ENCODE measurements around the gene SCD.

DNA sequence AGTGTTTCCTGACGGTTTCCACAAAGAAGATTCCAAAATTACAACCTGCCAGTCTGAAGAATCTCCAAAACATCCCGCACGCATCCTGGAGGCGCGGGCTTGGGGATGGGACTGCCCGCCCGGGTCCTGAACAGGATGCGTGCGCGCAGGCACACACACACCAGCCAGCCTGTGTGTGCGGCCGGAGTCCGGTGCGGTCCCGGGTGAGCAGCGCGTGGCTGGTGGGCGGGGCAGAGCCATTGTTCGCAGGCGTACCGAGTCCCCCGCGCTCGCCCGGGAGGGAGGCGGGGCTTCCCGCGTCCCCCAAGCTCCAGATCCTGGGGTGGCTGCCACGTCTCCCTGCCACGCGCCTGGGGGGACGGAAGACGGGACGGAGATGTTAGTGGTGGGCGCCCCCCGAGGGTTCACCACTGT, 675 bp upstream of the SCD start:
- TF ChIP-seq POLR2A (IDR thresholded peaks at IDR 0.05), result no peak
- TF ChIP-seq, protein P1, sequence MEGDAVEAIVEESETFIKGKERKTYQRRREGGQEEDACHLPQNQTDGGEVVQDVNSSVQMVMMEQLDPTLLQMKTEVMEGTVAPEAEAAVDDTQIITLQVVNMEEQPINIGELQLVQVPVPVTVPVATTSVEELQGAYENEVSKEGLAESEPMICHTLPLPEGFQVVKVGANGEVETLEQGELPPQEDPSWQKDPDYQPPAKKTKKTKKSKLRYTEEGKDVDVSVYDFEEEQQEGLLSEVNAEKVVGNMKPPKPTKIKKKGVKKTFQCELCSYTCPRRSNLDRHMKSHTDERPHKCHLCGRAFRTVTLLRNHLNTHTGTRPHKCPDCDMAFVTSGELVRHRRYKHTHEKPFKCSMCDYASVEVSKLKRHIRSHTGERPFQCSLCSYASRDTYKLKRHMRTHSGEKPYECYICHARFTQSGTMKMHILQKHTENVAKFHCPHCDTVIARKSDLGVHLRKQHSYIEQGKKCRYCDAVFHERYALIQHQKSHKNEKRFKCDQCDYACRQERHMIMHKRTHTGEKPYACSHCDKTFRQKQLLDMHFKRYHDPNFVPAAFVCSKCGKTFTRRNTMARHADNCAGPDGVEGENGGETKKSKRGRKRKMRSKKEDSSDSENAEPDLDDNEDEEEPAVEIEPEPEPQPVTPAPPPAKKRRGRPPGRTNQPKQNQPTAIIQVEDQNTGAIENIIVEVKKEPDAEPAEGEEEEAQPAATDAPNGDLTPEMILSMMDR (IDR thresholded peaks at IDR 0.05), result no peak
- TF ChIP-seq POLR2AphosphoS5 (IDR thresholded peaks at IDR 0.05), result no peak
